ENCODE measurements around the gene CASQ2.

DNA sequence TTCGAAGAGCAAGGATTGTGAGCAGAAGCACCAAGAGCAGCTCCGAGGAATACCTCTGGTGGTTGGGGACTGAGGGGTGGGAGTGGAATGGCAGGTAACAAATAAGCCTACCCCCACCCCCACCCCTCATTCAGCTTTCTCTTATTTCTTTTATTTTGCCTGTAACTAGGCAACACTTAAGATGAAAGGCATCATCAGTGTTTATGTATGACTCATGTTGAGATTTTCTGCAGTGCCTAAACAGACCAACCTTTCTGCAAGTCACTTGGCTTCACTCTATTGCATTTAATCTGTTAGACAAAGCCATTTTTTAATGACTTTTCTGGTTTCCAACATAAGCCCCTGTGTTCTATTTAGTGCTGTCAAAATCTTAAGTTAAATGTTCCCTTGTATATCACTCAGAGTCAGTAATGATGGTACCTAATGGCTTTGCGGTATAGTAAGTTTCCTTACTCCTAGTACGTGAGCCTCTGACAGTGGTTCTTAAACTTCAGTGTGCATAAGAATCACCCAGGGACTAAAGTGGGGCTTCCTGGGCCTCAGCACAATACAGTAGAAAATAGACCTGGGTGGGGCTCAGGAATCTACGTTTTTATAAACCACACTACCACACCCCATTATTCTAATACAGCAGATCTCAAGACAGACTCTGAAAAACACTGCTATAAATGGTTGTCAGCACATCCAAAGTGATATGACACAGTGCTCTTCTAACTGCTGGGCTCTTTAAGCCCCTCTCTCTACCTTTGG is 19.9 kb downstream of the CASQ2 start:
- TF ChIP-seq, protein P1, sequence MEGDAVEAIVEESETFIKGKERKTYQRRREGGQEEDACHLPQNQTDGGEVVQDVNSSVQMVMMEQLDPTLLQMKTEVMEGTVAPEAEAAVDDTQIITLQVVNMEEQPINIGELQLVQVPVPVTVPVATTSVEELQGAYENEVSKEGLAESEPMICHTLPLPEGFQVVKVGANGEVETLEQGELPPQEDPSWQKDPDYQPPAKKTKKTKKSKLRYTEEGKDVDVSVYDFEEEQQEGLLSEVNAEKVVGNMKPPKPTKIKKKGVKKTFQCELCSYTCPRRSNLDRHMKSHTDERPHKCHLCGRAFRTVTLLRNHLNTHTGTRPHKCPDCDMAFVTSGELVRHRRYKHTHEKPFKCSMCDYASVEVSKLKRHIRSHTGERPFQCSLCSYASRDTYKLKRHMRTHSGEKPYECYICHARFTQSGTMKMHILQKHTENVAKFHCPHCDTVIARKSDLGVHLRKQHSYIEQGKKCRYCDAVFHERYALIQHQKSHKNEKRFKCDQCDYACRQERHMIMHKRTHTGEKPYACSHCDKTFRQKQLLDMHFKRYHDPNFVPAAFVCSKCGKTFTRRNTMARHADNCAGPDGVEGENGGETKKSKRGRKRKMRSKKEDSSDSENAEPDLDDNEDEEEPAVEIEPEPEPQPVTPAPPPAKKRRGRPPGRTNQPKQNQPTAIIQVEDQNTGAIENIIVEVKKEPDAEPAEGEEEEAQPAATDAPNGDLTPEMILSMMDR (IDR thresholded peaks at IDR 0.05 in 2 of 3, conservative IDR thresholded peaks at IDR 0.05 in 1 of 3; ENCODE audit: borderline replicate concordance in 1 of 3, insufficient read depth in 1 of 3, low read depth in 2 of 3, low read length in 2 of 3) = no peak
- TF ChIP-seq EZH2 (IDR thresholded peaks at IDR 0.05) = no peak
- TF ChIP-seq JUND (IDR thresholded peaks at IDR 0.05) = no peak
- no peak for TF ChIP-seq MAX (IDR thresholded peaks at IDR 0.05)
- TF ChIP-seq ZFX (IDR thresholded peaks at IDR 0.05) = no peak
- TF ChIP-seq EGR1 (IDR thresholded peaks at IDR 0.05; ENCODE audit: low read depth) = no peak
- no peak for TF ChIP-seq RAD21 (IDR thresholded peaks at IDR 0.05; ENCODE audit: low read depth)
- no peak for TF ChIP-seq EZH2phosphoT487 (IDR thresholded peaks at IDR 0.05; ENCODE audit: borderline replicate concordance)
